VCaP (cell line): Measurements from ENCODE around the gene PHF14.

Experiments
- H3K27ac ChIP-seq: fragments of 450-650 bp; 2 replicates; pipeline ENCODE4 v1.5.1; 2017
- CTCF ChIP-seq: fragments of 450-650 bp; conservative IDR thresholded peaks from 2 replicates; pipeline ENCODE4 v1.5.1; 2017; ENCODE audit warnings: mild to moderate bottlenecking, moderate library complexity

The PHF14 gene

GRCh38 chr7:11006291-11006690, 32.6 kb downstream of the PHF14 start:
- no peak overlapping the region for H3K27ac ChIP-seq
- TF ChIP-seq CTCF: no peak

DNA sequence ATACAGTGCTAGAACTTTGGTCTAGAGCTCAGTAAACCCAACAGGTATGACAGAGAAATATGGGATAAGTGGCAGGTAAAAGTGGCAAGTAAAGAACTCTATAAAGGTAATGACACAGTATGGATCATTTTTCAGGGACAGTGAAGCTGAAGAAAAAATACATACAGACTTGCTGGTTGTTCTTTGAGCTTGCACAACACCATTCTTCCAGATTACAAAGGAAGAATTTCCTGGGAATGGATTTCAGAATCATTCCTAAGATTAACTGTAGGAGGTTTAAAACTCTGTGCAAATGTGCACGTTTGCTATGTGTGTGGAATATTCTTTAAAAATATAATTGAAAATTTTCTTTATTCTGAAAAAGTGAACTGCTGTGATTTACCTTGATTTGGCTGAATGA, 36.0 kb downstream of the PHF14 start:
- H3K27ac ChIP-seq: no peak overlapping the region
- TF ChIP-seq CTCF: no peak

GRCh38 chr7:11021468-11021867, 47.8 kb downstream of the PHF14 start:
- H3K27ac ChIP-seq: no peak overlapping the region; the same call in 1 of the 2 replicates
- no peak for TF ChIP-seq CTCF

DNA sequence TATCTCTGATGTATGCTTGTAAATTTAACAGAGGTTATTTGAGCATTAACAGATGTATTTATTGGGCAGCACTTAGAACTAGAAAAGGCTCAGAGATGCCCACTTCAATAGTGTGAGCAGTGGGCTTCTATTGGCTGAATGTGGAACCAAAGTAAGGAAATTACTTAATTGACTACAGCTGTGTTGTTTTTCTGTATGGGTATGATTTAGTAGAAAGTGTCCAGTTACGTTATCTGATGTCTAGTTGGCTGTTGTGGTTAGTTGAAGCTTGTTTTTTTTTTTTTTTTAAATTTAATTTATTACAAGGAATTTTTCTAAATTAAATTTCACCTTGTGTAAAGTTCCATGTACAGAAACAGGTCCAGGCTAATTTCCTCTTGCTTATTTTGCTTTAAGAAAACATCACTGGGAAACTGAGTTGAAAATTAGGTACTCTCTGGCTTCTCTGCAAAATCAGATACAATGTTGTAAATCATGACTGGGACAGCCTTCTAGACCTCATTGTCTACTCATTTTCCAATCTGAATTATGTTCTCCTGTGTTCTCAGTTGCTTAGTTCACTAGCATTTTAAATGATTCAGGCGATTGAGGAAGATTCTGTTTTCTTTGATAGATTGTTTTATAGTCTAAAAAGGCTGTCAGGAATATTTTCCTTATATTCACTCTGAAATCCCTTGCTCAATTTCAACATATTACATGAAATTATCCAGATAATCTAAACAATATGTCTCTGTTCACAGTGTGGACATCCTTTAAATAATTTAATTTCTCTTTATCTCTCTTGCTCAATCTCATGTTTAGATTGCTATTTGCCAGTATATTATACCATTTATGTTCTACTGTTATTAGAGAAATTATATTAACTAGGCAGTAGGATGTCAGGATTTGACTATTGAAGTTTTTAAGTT, 53.0 kb downstream of the PHF14 start:
- TF ChIP-seq CTCF: no peak
- H3K27ac ChIP-seq: no peak overlapping the region

DNA sequence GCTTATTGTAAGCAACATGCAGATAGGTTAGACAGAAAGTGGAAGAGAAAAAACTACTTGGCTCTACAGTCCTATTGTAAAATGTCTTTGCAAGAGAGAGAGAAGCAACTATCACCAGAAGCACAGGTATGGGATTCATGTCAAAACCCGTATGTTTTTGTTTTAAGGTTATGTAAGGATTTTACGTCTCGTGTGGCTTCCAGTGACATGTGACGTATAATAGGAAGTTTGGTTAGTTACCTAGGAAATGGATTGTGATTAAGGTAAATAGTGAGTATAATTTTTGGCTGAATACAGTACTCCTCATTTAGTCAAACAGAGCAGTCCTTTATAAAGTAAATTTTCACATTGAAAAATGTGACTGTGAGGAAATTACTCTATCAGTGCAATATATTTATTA, 62.0 kb downstream of the PHF14 start:
- H3K27ac ChIP-seq: peak overlapping the region; percentile 25
- no peak for TF ChIP-seq CTCF

DNA sequence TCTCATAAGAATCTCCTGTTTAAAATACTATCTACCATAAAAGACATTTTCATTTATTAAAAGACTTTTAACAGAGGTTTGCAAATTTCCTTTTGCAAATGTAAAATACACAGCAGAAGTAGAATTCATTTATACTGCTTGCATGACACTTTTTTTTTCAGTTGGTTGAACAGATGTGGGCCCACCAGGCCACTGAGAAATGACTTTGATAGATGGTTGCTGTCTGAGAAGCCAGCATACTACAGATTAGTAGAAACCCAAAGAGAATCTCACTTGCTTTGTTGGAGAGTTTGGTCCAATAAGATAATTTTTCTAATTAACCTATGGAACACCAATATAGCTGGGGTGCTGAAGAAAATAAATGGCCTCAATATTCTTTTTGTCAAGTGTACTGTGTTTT, 66.3 kb downstream of the PHF14 start:
- H3K27ac ChIP-seq: no peak overlapping the region
- no peak for TF ChIP-seq CTCF

GRCh38 chr7:11054033-11054432, 80.4 kb downstream of the PHF14 start:
- no peak overlapping the region for H3K27ac ChIP-seq
- no peak for TF ChIP-seq CTCF
